ENCODE results near the gene UNC93B1. TPM values are rescaled to one million over a fixed set of nuclear protein-coding genes. Genes with fewer than 3 reads are reported as not detected.

The UNC93B1 gene
- total RNA-seq, 2 experiments from 2014 or later: 44.0 to 52.1 TPM

DNA sequence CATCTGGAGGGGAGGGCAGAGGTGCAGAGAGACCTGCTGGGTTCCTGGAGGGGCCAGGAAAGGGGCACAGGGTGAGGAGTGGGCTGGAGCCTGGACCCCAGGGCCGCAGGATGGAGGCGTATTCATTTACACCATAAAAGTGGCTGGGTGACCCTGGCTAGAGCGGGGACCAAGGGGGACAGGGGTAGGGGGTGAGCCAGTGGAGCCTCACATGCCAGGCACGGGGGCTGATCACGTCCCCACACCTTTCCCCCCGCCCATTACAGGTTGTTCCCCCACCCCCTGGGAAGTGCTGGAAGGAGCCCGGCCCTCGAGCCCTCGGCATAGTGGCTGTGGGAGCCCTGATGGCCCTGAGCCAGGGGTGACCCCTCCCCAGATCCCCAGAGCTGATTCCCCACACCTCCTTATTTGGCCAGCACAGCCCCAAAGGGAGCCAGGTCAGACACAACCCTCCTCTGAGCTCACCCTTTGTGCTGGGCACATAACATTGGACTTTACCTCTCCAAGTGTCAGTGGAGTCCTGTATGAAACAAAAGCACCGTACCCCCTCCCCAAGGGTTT is 35.7 kb upstream of the UNC93B1 start:
- Histone ChIP-seq H2AFZ (ENCODE audit: low read length) (peak overlapping the region; percentile 39; the same call in 1 of the 2 replicates), H3K4me2 (ENCODE audit: low read length) (peak overlapping the region; percentile 97), H3K4me1 (ENCODE audit: insufficient read depth, low read length, poor library complexity, severe bottlenecking) (peaks cover 30% of the 10 kb centered on the region), H4K20me1 (ENCODE audit: insufficient read depth, low read length) (no peaks in the 10 kb centered on the region), H3K79me2 (ENCODE audit: insufficient read depth, low read depth, low read length) (peaks cover 21% of the 10 kb centered on the region; the same call in 1 of the 2 replicates), H3K9me3 (ENCODE audit: low read length) (no peaks in the 10 kb centered on the region), H3K4me3 (ENCODE audit: low read depth, low read length, poor library complexity, severe bottlenecking) (peak overlapping the region; percentile 79), H3K36me3 (ENCODE audit: insufficient read depth, low read length) (peaks cover 37% of the 10 kb centered on the region), H3K27ac (ENCODE audit: low read depth, low read length, poor library complexity, severe bottlenecking) (peak overlapping the region; percentile 79), H3K9me2 (ENCODE audit: insufficient read depth, low read length) (no peaks in the 10 kb centered on the region)
- TF ChIP-seq EZH2phosphoT487 (IDR thresholded peaks at IDR 0.05; ENCODE audit: borderline replicate concordance, low read depth, low read length): no peak
- TF ChIP-seq, protein P1, sequence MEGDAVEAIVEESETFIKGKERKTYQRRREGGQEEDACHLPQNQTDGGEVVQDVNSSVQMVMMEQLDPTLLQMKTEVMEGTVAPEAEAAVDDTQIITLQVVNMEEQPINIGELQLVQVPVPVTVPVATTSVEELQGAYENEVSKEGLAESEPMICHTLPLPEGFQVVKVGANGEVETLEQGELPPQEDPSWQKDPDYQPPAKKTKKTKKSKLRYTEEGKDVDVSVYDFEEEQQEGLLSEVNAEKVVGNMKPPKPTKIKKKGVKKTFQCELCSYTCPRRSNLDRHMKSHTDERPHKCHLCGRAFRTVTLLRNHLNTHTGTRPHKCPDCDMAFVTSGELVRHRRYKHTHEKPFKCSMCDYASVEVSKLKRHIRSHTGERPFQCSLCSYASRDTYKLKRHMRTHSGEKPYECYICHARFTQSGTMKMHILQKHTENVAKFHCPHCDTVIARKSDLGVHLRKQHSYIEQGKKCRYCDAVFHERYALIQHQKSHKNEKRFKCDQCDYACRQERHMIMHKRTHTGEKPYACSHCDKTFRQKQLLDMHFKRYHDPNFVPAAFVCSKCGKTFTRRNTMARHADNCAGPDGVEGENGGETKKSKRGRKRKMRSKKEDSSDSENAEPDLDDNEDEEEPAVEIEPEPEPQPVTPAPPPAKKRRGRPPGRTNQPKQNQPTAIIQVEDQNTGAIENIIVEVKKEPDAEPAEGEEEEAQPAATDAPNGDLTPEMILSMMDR (conservative IDR thresholded peaks at IDR 0.05; ENCODE audit: low read length): no peak
- peak; percentile 20 for DNase-seq (ENCODE audit: low spot score)
- POLR2A ChIA-PET: interaction anchor here (1.1 to 1.5 kb wide), 3 partner anchors 9 to 79 kb away, joined by 3 to 5 read pairs (median 5); partner anchors contain the start of gene NDUFS8
- CTCF ChIA-PET (ENCODE audit: unreplicated experiment): no interaction called here
- intact Hi-C loops (cut with micrococcal nuclease; ENCODE audit: unreplicated experiment): loop anchor here (1.0 to 2.0 kb wide), 3 partner anchors 30 to 81 kb away; partner anchors contain the start of gene CHKA
- no TSS peak for BruUV-seq (replicated peaks)

DNA sequence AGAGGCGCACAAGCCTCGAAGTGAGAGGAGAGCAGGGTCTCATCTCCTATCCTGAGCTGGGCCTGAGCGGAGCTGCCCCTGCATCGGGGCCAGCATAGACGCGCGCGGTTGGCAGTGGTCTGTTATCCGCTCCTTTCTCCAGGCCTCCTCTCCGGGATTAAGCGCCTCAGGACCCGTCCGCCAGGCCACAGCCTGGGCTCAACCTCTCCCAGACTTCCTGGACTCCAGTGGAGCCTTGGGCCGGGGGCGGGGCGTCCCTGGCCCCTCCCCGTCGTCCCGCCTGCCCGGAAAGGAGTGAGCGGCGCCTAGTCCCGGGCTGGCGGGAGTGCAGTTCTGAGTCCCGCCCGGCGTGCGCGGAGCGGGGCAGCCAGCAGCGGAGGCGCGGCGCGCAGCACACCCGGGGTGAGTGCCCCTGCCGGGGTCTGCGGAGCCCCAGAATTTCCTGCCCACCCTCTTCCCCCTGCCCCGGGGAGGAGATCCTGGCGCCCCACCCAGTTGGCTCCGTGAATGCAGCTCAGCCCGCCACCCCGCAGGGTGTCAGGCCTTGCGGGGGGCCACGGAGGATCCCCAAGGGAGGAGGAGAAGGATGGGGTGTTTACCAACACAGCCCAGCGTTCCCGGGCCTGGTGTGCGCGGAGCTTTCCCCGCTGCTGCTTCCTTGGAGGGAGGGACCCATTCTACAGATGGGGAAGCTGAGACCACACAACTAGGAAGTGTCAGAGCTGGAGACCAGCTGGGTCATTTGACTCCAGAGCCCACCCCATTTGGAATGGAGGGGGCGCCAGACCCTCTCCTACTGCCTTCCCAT is 35.0 kb upstream of the UNC93B1 start, which contains the start of gene TCIRG1:
Gene TCIRG1, plus strand, starts transcription at position 308 of the 808 bp plus-strand sequence. CDS start 2,247 bp downstream, outside the sequence.
- H2AFZ ChIP-seq (ENCODE audit: low read length): peak within 1 kb of the TSS; percentile 42
- intact Hi-C loops (cut with micrococcal nuclease; ENCODE audit: unreplicated experiment): loop anchor here (2.0 kb wide), 1 partner anchor 82 kb away; the partner anchor contains the start of gene CHKA
- peaks cover 30% of the 10 kb centered on the region for H3K4me1 ChIP-seq (ENCODE audit: insufficient read depth, low read length, poor library complexity, severe bottlenecking)
- DNase-seq (ENCODE audit: low spot score): peak; percentile 77
- no peaks in the 10 kb centered on the region for H4K20me1 ChIP-seq (ENCODE audit: insufficient read depth, low read length)
- TF ChIP-seq EZH2phosphoT487 (IDR thresholded peaks at IDR 0.05; ENCODE audit: borderline replicate concordance, low read depth, low read length): no peak
- H3K9me3 ChIP-seq (ENCODE audit: low read length): no peaks in the 10 kb centered on the region
- H3K79me2 ChIP-seq (ENCODE audit: insufficient read depth, low read depth, low read length): peaks cover 21% of the 10 kb centered on the region; the same call in 1 of the 2 replicates
- ChIA-PET CTCF (ENCODE audit: unreplicated experiment) (interaction anchor here (0.5 kb wide), 1 partner anchor 29 kb away, joined by 5 read pairs; the partner anchor contains the start of gene ALDH3B1), POLR2A (interaction anchor here (0.5 to 1.2 kb wide), 5 partner anchors 9 to 558 kb away, joined by 3 to 5 read pairs (median 3); partner anchors contain the start of gene NDUFS8)
- H3K36me3 ChIP-seq (ENCODE audit: insufficient read depth, low read length): peaks cover 37% of the 10 kb centered on the region
- H3K4me3 ChIP-seq (ENCODE audit: low read depth, low read length, poor library complexity, severe bottlenecking): peak within 1 kb of the TSS; percentile 79
- peak within 1 kb of the TSS; percentile 97 for H3K4me2 ChIP-seq (ENCODE audit: low read length)
- BruUV-seq (replicated peaks): no TSS peak
- no peaks in the 10 kb centered on the region for H3K9me2 ChIP-seq (ENCODE audit: insufficient read depth, low read length)
- H3K27ac ChIP-seq (ENCODE audit: low read depth, low read length, poor library complexity, severe bottlenecking): peak within 1 kb of the TSS; percentile 79

DNA sequence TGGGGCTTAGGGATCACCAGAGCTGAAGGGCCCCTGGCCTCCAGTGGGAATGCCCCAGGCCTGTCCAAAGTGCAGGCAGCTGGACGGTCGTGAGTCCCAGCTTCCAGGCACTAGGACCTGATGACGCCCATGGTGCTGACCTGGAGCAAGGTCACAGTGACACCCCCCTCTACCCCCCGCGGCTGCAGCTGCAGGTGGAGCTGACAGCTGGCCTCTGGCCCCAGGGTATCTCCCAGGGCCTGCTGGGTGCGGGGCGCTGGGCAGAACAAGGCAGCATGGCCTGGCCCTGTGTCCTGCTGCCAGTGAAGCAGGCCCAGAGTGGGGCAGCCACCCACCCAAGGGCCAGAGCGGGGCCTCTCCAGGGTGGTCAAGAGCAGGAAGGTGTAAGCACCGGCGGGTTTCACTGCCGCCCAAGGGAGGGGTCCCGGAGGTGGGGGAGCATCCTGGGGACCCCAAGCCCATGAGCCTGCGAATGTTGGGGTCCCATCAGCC is 34.4 kb upstream of the UNC93B1 start:
- peak overlapping the region; percentile 79 for H3K27ac ChIP-seq (ENCODE audit: low read depth, low read length, poor library complexity, severe bottlenecking)
- H2AFZ ChIP-seq (ENCODE audit: low read length): peak overlapping the region; percentile 42; the same call in 1 of the 2 replicates
- H3K79me2 ChIP-seq (ENCODE audit: insufficient read depth, low read depth, low read length): peaks cover 21% of the 10 kb centered on the region; the same call in 1 of the 2 replicates
- peaks cover 30% of the 10 kb centered on the region for H3K4me1 ChIP-seq (ENCODE audit: insufficient read depth, low read length, poor library complexity, severe bottlenecking)
- H3K4me3 ChIP-seq (ENCODE audit: low read depth, low read length, poor library complexity, severe bottlenecking): peak overlapping the region; percentile 79
- peaks cover 37% of the 10 kb centered on the region for H3K36me3 ChIP-seq (ENCODE audit: insufficient read depth, low read length)
- H3K4me2 ChIP-seq (ENCODE audit: low read length): peak overlapping the region; percentile 97
- BruUV-seq (replicated peaks): no TSS peak
- no peak for TF ChIP-seq EZH2phosphoT487 (IDR thresholded peaks at IDR 0.05; ENCODE audit: borderline replicate concordance, low read depth, low read length)
- TF ChIP-seq, protein P1 (conservative IDR thresholded peaks at IDR 0.05; ENCODE audit: low read length): no peak
- intact Hi-C loops (cut with micrococcal nuclease; ENCODE audit: unreplicated experiment): loop anchor here (2.0 kb wide), 1 partner anchor 83 kb away; the partner anchor contains the start of gene CHKA
- peak; percentile 27 for DNase-seq (ENCODE audit: low spot score)
- no peaks in the 10 kb centered on the region for H3K9me2 ChIP-seq (ENCODE audit: insufficient read depth, low read length)
- POLR2A ChIA-PET: interaction anchor here (0.6 to 1.2 kb wide), 4 partner anchors 8 to 557 kb away, joined by 3 to 5 read pairs (median 4); partner anchors contain the start of gene NDUFS8
- H3K9me3 ChIP-seq (ENCODE audit: low read length): no peaks in the 10 kb centered on the region
- no peaks in the 10 kb centered on the region for H4K20me1 ChIP-seq (ENCODE audit: insufficient read depth, low read length)
- CTCF ChIA-PET (ENCODE audit: unreplicated experiment): interaction anchor here (0.5 kb wide), 1 partner anchor 28 kb away, joined by 5 read pairs; the partner anchor contains the start of gene ALDH3B1
